Heart right ventricle (tissue), 16 donors: Measurements from ENCODE around the gene KIF18A. TPM values are rescaled to one million over a fixed set of nuclear protein-coding genes. Genes with fewer than 3 reads are reported as not detected.

ENCODE experiments used
- ATAC-seq, 8 donors: fragments of 200-7000 bp; cut with Tn5 transposase; one replicate each; pipeline ENCODE4 v1.9.1; 2020; ENCODE audit warnings: mild to moderate bottlenecking in 8 of 8, moderate library complexity in 8 of 8, moderate number of reproducible peaks in 1 of 8
- DNase-seq, 2 donors: peaks; one replicate each; pipeline ENCODE4 v3.0.0-alpha.2; 2020
- H3K27ac ChIP-seq, 10 donors: fragments of 200-600 bp; sonication (generic) in 2 of 10; one replicate each; pipeline versions ENCODE4 v1.5.0 to v1.8.0; 2020 to 2022; ENCODE audit warnings: mild to moderate bottlenecking in 3 of 10
- H3K27me3 ChIP-seq, 7 donors: fragments of 200-600 bp; one replicate each; pipeline ENCODE4 v1.8.0; 2021 to 2022; ENCODE audit warnings: mild to moderate bottlenecking in 2 of 7
- H3K36me3 ChIP-seq, 9 donors: fragments of 200-600 bp; sonication (generic) in 1 of 9; one replicate each; pipeline versions ENCODE4 v1.5.0 to v1.8.0; 2020 to 2022; ENCODE audit warnings: mild to moderate bottlenecking in 2 of 9
- H3K4me1 ChIP-seq, 9 donors: fragments of 200-600 bp; sonication (generic) in 1 of 9; one replicate each; pipeline versions ENCODE4 v1.5.0 to v1.8.0; 2020 to 2022; ENCODE audit warnings: mild to moderate bottlenecking in 4 of 9
- H3K4me3 ChIP-seq, 10 donors: fragments of 200-600 bp; sonication (generic) in 2 of 10; one replicate each; pipeline versions ENCODE4 v1.5.0 to v1.8.0; 2020 to 2022; ENCODE audit warnings: mild to moderate bottlenecking in 7 of 10, moderate library complexity in 2 of 10
- H3K9me3 ChIP-seq, 11 donors: fragments of 200-600 bp in 10 of 11; sonication (generic) in 2 of 11; one replicate each; pipeline versions ENCODE4 v1.5.0 to v1.8.0; 2013 to 2022; ENCODE audit warnings: mild to moderate bottlenecking in 2 of 11, control low read depth in 1 of 11, moderate library complexity in 1 of 11
- WGBS, 2 donors: extraction: QIAGEN DNeasy Blood & Tissue Kit; methylation state at CpG; one replicate each; pipeline ENCODE4 v1.1.7; 2013; ENCODE audit warnings: inconsistent platforms in 1 of 2; 5-methylcytosine and 5-hydroxymethylcytosine counted together
- intact Hi-C, 10 donors: fragments of 100-400 bp; cut with DNase I; formaldehyde crosslinking; loops; one replicate each; pipeline versions ENCODE4 v1.11.1 to v1.14.2; 2022
- polyA plus RNA-seq, 2 donors: library from polyadenylated mRNA; stranded (reverse); fragments of 200-250 nt; gene quantifications; one replicate each; pipeline ENCODE4 v1.2.3, GENCODE V29; 2013
- total RNA-seq, 10 donors: library from RNA; stranded (reverse); fragmentation: NEBNext Ultra II Directional in 3 of 10; extraction: Animal tissue kit (Norgen Biotek cat#: 25700) in 3 of 10; gene quantifications; one replicate each; pipeline versions ENCODE4 v1.2.1 to v1.2.4, GENCODE V29; 2021 to 2023
- TF ChIP-seq, protein P1 (sequence below), 9 donors: fragments of 200-600 bp; sonication (generic) in 2 of 9; IDR thresholded peaks; one replicate each; pipeline versions ENCODE4 v1.5.0 to v1.8.0; 2021 to 2022; ENCODE audit warnings: antibody characterized with exemption in 9 of 9, mild to moderate bottlenecking in 5 of 9, moderate library complexity in 1 of 9
- donor health status: Arrhythmogenic right ventricular cardiomyopathy.
- donor health status: ischemic (EF 13 %, LVEDD 7.1; RV severe dilation, severe dysfunction).
- donor health status: healthy with polysubstance abuse.
- donor health status: DM: no; HTN: yes; CAD: no.
- donor health status: DM: no; HTN: no; CAD: no.
- donor health status: ischemic (EF 25% LVEDD 6.9; RV normal size, moderate dysfunction).
- donor health status: ischemic (EF 25% LVEDD 5.7; RV mildly dilated, moderate dysfunction).
- donor health status: healthy.
- donor health status: DM: yes; HTN: yes; CAD: no.
- donor health status: Ischemic cardiomyopathy.
- donor health status: ischemic (EF 35%, LVEDD 5.7; RV mildly dilated, moderate dysfunction).
- donor health status: nonischemic (EF 11% LVEDD 7.7; RV severe dilation, severe dysfunction).
- donor health status: DM: yes; HTN: yes; CAD: no.
- donor health status: PGD.
- donor health status: ischemic (EF 29% LVEDD 5.4; RV normal size, mild dysfunction).
- donor health status: nonischemic (EF 23%, LVEDD 6.1; RV moderate dilation, normal function).

Gene KIF18A
- total and polyA plus RNA-seq, 12 donors, result 0.06 to 1.3 (median 0.17) TPM; not detected in 2

GRCh38 chr11:28017816-28018215, 90.1 kb downstream of the KIF18A start:
- intact Hi-C loops, result no loop called here
- TF ChIP-seq, protein P1, sequence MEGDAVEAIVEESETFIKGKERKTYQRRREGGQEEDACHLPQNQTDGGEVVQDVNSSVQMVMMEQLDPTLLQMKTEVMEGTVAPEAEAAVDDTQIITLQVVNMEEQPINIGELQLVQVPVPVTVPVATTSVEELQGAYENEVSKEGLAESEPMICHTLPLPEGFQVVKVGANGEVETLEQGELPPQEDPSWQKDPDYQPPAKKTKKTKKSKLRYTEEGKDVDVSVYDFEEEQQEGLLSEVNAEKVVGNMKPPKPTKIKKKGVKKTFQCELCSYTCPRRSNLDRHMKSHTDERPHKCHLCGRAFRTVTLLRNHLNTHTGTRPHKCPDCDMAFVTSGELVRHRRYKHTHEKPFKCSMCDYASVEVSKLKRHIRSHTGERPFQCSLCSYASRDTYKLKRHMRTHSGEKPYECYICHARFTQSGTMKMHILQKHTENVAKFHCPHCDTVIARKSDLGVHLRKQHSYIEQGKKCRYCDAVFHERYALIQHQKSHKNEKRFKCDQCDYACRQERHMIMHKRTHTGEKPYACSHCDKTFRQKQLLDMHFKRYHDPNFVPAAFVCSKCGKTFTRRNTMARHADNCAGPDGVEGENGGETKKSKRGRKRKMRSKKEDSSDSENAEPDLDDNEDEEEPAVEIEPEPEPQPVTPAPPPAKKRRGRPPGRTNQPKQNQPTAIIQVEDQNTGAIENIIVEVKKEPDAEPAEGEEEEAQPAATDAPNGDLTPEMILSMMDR (IDR thresholded peaks at IDR 0.05), result no peak
- Histone ChIP-seq H3K27me3 (no peaks in the 10 kb centered on the region), H3K27ac (no peak overlapping the region), H3K36me3 (no peaks in the 10 kb centered on the region), H3K4me3 (no peak overlapping the region), H3K4me1 (no peaks in the 10 kb centered on the region), H3K9me3 (no peaks in the 10 kb centered on the region)
- DNase-seq (no peak), ATAC-seq (no peak)
- WGBS, 2 donors, result 93 to 96% methylated on average over 2 of the region's 2 CpGs

GRCh38 chr11:28011813-28012212, 96.1 kb downstream of the KIF18A start:
- Histone ChIP-seq H3K4me1 (no peaks in the 10 kb centered on the region), H3K4me3 (no peak overlapping the region), H3K27me3 (no peaks in the 10 kb centered on the region), H3K27ac (no peak overlapping the region), H3K9me3 (no peaks in the 10 kb centered on the region), H3K36me3 (no peaks in the 10 kb centered on the region)
- ATAC-seq (no peak), DNase-seq (no peak)
- WGBS, 2 donors, result 88 to 89% methylated on average over 4 of the region's 4 CpGs
- TF ChIP-seq, protein P1 (IDR thresholded peaks at IDR 0.05), result no peak
- intact Hi-C loops, result no loop called here

DNA sequence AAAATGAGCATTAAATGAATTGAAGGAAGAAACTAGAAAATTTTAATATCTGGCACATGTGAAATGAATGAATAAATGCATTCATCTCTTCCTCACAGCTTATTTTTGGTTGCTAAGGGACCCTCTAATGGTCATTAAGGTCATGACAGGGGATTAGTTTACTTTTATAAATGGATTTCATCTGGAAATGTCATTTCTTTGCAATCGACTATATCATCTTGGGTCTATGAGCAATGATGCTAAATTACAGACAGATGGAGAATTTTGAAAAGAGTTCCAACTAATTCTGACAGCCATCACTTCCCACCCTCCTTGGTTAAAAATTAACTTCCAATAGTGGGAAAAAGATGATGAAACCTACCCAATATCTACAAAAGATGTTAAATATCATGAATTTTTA, 98.0 kb downstream of the KIF18A start:
- Histone ChIP-seq H3K9me3 (peaks cover 0 to 2% (median 0%) of the 10 kb centered on the region in 11 donors), H3K27ac (no peak overlapping the region), H3K4me1 (no peaks in the 10 kb centered on the region), H3K27me3 (no peaks in the 10 kb centered on the region), H3K36me3 (no peaks in the 10 kb centered on the region), H3K4me3 (no peak overlapping the region)
- ATAC-seq (no peak), DNase-seq (no peak)
- intact Hi-C loops, result no loop called here
- WGBS, 2 donors, result 67 to 75% methylated on average over 1 of the region's 1 CpG
- TF ChIP-seq, protein P1 (IDR thresholded peaks at IDR 0.05), result no peak

GRCh38 chr11:28009388-28009787, 98.6 kb downstream of the KIF18A start:
- Histone ChIP-seq H3K9me3 (peaks cover 0 to 8% (median 0%) of the 10 kb centered on the region in 11 donors), H3K4me1 (no peaks in the 10 kb centered on the region), H3K4me3 (no peak overlapping the region), H3K27ac (no peak overlapping the region), H3K27me3 (no peaks in the 10 kb centered on the region), H3K36me3 (no peaks in the 10 kb centered on the region)
- intact Hi-C loops, result no loop called here
- TF ChIP-seq, protein P1 (IDR thresholded peaks at IDR 0.05), result no peak
- no peak for ATAC-seq
- no peak for DNase-seq

GRCh38 chr11:28003615-28004014, 104.3 kb downstream of the KIF18A start:
- Histone ChIP-seq H3K4me1 (no peaks in the 10 kb centered on the region), H3K9me3 (peaks cover 0 to 62% (median 19%) of the 10 kb centered on the region in 11 donors), H3K27me3 (no peaks in the 10 kb centered on the region), H3K27ac (no peak overlapping the region), H3K4me3 (no peak overlapping the region), H3K36me3 (no peaks in the 10 kb centered on the region)
- no peak for DNase-seq
- no peak for ATAC-seq
- TF ChIP-seq, protein P1 (IDR thresholded peaks at IDR 0.05), result no peak
- intact Hi-C loops, result no loop called here
